Ramos (cell line): Measurements from ENCODE around the gene FN3KRP.

Experiments
- in situ Hi-C: fragments of 300-500 bp; cut with MboI; formaldehyde crosslinking; loops from one replicate; pipeline ENCODE4 v1.14.3; 2022; ENCODE audit warnings: low sequenced_read_pairs; ENCODE audit not compliant: unreplicated experiment

Gene FN3KRP

GRCh38 chr17:82703935-82704865, 12.3 kb upstream of the FN3KRP start:
- in situ Hi-C loops, result no loop called here

- in situ Hi-C loops, result no loop called here
Observed at GRCh38 chr17:82704886-82705285, 11.6 kb upstream of the FN3KRP start.

GRCh38 chr17:82705756-82706155, 10.8 kb upstream of the FN3KRP start:
- in situ Hi-C loops, result no loop called here

- in situ Hi-C loops, result no loop called here
Observed at GRCh38 chr17:82709024-82709675, 7.4 kb upstream of the FN3KRP start.

GRCh38 chr17:82709676-82710498, 6.6 kb upstream of the FN3KRP start:
- in situ Hi-C loops, result no loop called here

GRCh38 chr17:82710499-82711232, 5.8 kb upstream of the FN3KRP start:
- in situ Hi-C loops, result no loop called here

- in situ Hi-C loops, result no loop called here
Observed at GRCh38 chr17:82713071-82713723, 3.3 kb upstream of the FN3KRP start.

GRCh38 chr17:82718986-82719685, 2.6 kb downstream of the FN3KRP start:
- in situ Hi-C loops, result no loop called here

GRCh38 chr17:82720204-82720603, 3.7 kb downstream of the FN3KRP start:
- in situ Hi-C loops, result no loop called here

- in situ Hi-C loops, result no loop called here
Observed at GRCh38 chr17:82722341-82723013, 6.0 kb downstream of the FN3KRP start.

GRCh38 chr17:82723169-82723807, 6.8 kb downstream of the FN3KRP start:
- in situ Hi-C loops, result no loop called here

GRCh38 chr17:82726427-82726826, 9.9 kb downstream of the FN3KRP start:
- in situ Hi-C loops, result no loop called here

GRCh38 chr17:82729479-82730260, 13.2 kb downstream of the FN3KRP start:
- in situ Hi-C loops, result no loop called here

- in situ Hi-C loops, result no loop called here
Observed at GRCh38 chr17:82732118-82732743, 15.7 kb downstream of the FN3KRP start.

GRCh38 chr17:82734987-82735866, 18.7 kb downstream of the FN3KRP start, which contains the start of gene FN3K:
TSS of gene FN3K (plus strand) at chr17:82735615. CDS start at chr17:82735637, 22 bp downstream.
- in situ Hi-C loops, result no loop called here
